Endodermal cell (in vitro differentiated cells): ENCODE results near the gene PTN. TPM values are rescaled to one million over a fixed set of nuclear protein-coding genes. Genes with fewer than 3 reads are reported as not detected.
"Not testable (repeated sequence)": the region's sequence is repeated elsewhere in the genome, so short reads cannot be mapped to it uniquely, and the experiment has no call there.

Experiments
- DNase-seq: peaks from one replicate; pipeline ENCODE4 v3.0.0-alpha.2; 2017
- H3K27ac ChIP-seq: 2 replicates; pipeline ENCODE4 v1.5.1; 2013; ENCODE audit warnings: mild to moderate bottlenecking, low read depth, low read length, moderate library complexity
- H3K27me3 ChIP-seq: 2 replicates; pipeline ENCODE4 v1.6.1; 2013; ENCODE audit warnings: mild to moderate bottlenecking, low read length, moderate library complexity; ENCODE audit not compliant: insufficient read depth, control insufficient read depth, poor library complexity, severe bottlenecking
- H3K36me3 ChIP-seq: 2 replicates; pipeline ENCODE4 v1.7.0; 2013; ENCODE audit warnings: mild to moderate bottlenecking, low read length, moderate library complexity; ENCODE audit not compliant: control insufficient read depth, insufficient read depth
- H3K4me1 ChIP-seq: one replicate; pipeline ENCODE4 v1.7.0; 2013; ENCODE audit warnings: low read length; ENCODE audit not compliant: control insufficient read depth, insufficient read depth
- H3K4me3 ChIP-seq: 2 replicates; pipeline ENCODE4 v1.5.1; 2013; ENCODE audit warnings: mild to moderate bottlenecking, low read length, moderate library complexity
- H3K9ac ChIP-seq: 2 replicates; pipeline ENCODE4 v1.6.1; 2013; ENCODE audit warnings: mild to moderate bottlenecking, low read length, moderate library complexity; ENCODE audit not compliant: poor library complexity, severe bottlenecking; ENCODE audit errors: extremely low read depth
- H3K9me3 ChIP-seq: 2 replicates; pipeline ENCODE4 v1.6.1; 2013; ENCODE audit warnings: mild to moderate bottlenecking, low read length, moderate library complexity; ENCODE audit not compliant: control insufficient read depth
- H3K27ac Mint-ChIP-seq: 2 replicates; pipeline ENCODE4 v1.8.0; 2020; ENCODE audit warnings: mixed read lengths
- H3K27me3 Mint-ChIP-seq: 2 replicates; pipeline ENCODE4 v1.8.0; 2021; ENCODE audit warnings: mild to moderate bottlenecking, mixed read lengths; ENCODE audit not compliant: insufficient read depth
- H3K36me3 Mint-ChIP-seq: 2 replicates; pipeline ENCODE4 v1.8.0; 2020; ENCODE audit warnings: low read depth, mixed read lengths
- H3K4me1 Mint-ChIP-seq: 2 replicates; pipeline ENCODE4 v1.8.0; 2020; ENCODE audit warnings: mixed read lengths
- H3K4me3 Mint-ChIP-seq: 2 replicates; pipeline ENCODE4 v1.8.0; 2020; ENCODE audit warnings: mild to moderate bottlenecking, moderate library complexity, mixed read lengths
- H3K9me3 Mint-ChIP-seq: 2 replicates; pipeline ENCODE4 v1.8.0; 2020; ENCODE audit warnings: mild to moderate bottlenecking, mixed read lengths
- CTCF ChIP-seq: fragments of 200-600 bp; sonication (generic); conservative IDR thresholded peaks from 2 replicates; pipeline ENCODE4 v1.5.0; 2021; ENCODE audit warnings: antibody characterized with exemption, mild to moderate bottlenecking
- WGBS, 2 experiments: methylation state at CpG; one replicate each; pipeline versions ENCODE4 v1.1.5 to v1.1.7; 2013; ENCODE audit warnings: missing lambda C conversion rate in 2 of 2, mixed read lengths in 1 of 2; ENCODE audit not compliant: insufficient coverage in 1 of 2, insufficient read length in 1 of 2; 5-methylcytosine and 5-hydroxymethylcytosine counted together
- total RNA-seq, 2 donors: library from RNA; stranded (reverse); fragmentation: NEBNext Ultra II Directional in 1 of 2; extraction: Animal tissue kit (Norgen Biotek cat#: 25700) in 1 of 2; gene quantifications; 2 replicates in 1 of 2; 3 replicates in 1 of 2; pipeline ENCODE4 v1.2.1, GENCODE V29; 2021

PTN gene
- total RNA-seq, 2 donors from 2014 or later, result 4.8 to 5.6 TPM

GRCh38 chr7:137243741-137244140 is 99.8 kb downstream of the PTN start:
- H3K4me1 Mint-ChIP-seq, result peaks cover 9% of the 10 kb centered on the region
- Histone ChIP-seq H3K27ac (no peak overlapping the region), H3K9me3 (no peaks in the 10 kb centered on the region), H3K27me3 (no peaks in the 10 kb centered on the region), H3K36me3 (no peaks in the 10 kb centered on the region), H3K4me1 (no peaks in the 10 kb centered on the region), H3K4me3 (no peak overlapping the region), H3K9ac (no peak overlapping the region)
- H3K4me3 Mint-ChIP-seq, result no peak overlapping the region
- no peak for DNase-seq
- WGBS, 2 experiments, result 95 to 100% methylated on average over 4 to 8 of the region's 8 CpGs
- TF ChIP-seq CTCF, result no peak
- no peaks in the 10 kb centered on the region for H3K27me3 Mint-ChIP-seq
- no peaks in the 10 kb centered on the region for H3K36me3 Mint-ChIP-seq
- H3K27ac Mint-ChIP-seq, result no peak overlapping the region
- H3K9me3 Mint-ChIP-seq, result no peaks in the 10 kb centered on the region

DNA sequence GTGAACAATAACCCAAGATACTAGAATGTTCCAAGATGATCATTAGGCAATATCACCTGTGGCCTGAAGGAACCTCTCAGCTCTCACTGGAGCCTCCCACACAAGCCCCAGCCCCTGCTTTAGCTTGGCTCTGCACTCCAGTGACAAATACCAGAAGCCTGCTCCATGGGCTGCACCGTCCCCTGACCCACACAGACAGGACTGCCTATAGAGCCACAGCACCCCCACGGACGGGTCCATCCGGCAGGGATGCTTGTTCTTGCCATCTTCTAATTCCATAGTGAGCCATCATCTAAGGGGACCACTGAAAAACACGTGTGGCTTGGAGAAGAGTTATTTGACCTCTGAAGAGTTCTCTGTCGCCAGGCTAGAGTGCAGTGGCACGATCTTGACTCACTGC is 100.9 kb downstream of the PTN start:
- no peak overlapping the region for H3K9ac ChIP-seq
- no peak for DNase-seq
- no peaks in the 10 kb centered on the region for H3K4me1 ChIP-seq
- no peak overlapping the region for H3K27ac ChIP-seq
- Mint-ChIP-seq H3K36me3 (no peaks in the 10 kb centered on the region), H3K27me3 (no peaks in the 10 kb centered on the region), H3K4me3 (no peak overlapping the region), H3K27ac (no peak overlapping the region), H3K9me3 (no peaks in the 10 kb centered on the region), H3K4me1 (peaks cover 9% of the 10 kb centered on the region)
- TF ChIP-seq CTCF, result no peak
- H3K36me3 ChIP-seq, result no peaks in the 10 kb centered on the region
- H3K27me3 ChIP-seq, result no peaks in the 10 kb centered on the region
- H3K4me3 ChIP-seq, result no peak overlapping the region
- WGBS, 2 experiments, result 88 to 94% methylated on average over 6 to 7 of the region's 7 CpGs
- H3K9me3 ChIP-seq, result no peaks in the 10 kb centered on the region

- no peaks in the 10 kb centered on the region for H3K9me3 ChIP-seq
- DNase-seq, result peak; percentile 49
- peak; percentile 13 for TF ChIP-seq CTCF
These were observed 101.7 kb downstream of the PTN start for GRCh38 chr7:137241655-137242360.

DNA sequence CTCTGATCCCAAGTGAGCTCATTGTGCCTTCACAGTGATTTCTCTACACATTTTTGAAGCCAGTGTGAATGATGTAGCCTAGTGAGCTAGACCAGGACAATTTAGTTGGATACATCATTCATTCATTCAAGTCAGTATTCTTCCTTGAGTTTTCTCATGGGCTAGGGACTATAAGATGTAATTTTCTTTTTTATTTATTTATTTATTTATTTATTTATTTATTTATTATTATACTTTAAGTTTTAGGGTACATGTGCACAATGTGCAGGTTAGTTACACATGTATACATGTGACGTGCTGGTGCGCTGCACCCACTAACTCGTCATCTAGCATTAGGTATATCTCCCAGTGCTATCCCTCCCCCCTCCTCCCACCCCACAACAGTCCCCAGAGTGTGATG is 104.3 kb downstream of the PTN start:
- not testable (repeated sequence) for H3K27ac Mint-ChIP-seq, H3K27ac ChIP-seq, H3K27me3 Mint-ChIP-seq, H3K4me3 Mint-ChIP-seq, H3K9me3 Mint-ChIP-seq, DNase-seq, H3K27me3 ChIP-seq, H3K9me3 ChIP-seq, H3K4me3 ChIP-seq, H3K36me3 Mint-ChIP-seq, H3K9ac ChIP-seq, H3K36me3 ChIP-seq, H3K4me1 ChIP-seq
- peaks cover 17% of the 10 kb centered on the region for H3K4me1 Mint-ChIP-seq
- WGBS, 2 experiments, result no CpG with 5 or more reads among the region's 3 CpGs

More at GRCh38 chr7:137241655-137242360, 101.7 kb downstream of the PTN start:
- WGBS, 2 experiments, result 74 to 91% methylated on average over 2 to 5 of the region's 5 CpGs
- H3K27me3 Mint-ChIP-seq, result no peaks in the 10 kb centered on the region
- no peak overlapping the region for H3K9ac ChIP-seq
- H3K4me3 ChIP-seq, result no peak overlapping the region
- H3K4me1 ChIP-seq, result no peaks in the 10 kb centered on the region
- peaks cover 9% of the 10 kb centered on the region for H3K4me1 Mint-ChIP-seq
- H3K4me3 Mint-ChIP-seq, result no peak overlapping the region
- H3K27me3 ChIP-seq, result no peaks in the 10 kb centered on the region
- H3K36me3 ChIP-seq, result no peaks in the 10 kb centered on the region
- H3K36me3 Mint-ChIP-seq, result no peaks in the 10 kb centered on the region
- H3K27ac Mint-ChIP-seq, result no peak overlapping the region
- peak overlapping the region; percentile 49 for H3K27ac ChIP-seq
- no peaks in the 10 kb centered on the region for H3K9me3 Mint-ChIP-seq
